ENCODE data around the gene ESM1.

Gene ESM1

DNA sequence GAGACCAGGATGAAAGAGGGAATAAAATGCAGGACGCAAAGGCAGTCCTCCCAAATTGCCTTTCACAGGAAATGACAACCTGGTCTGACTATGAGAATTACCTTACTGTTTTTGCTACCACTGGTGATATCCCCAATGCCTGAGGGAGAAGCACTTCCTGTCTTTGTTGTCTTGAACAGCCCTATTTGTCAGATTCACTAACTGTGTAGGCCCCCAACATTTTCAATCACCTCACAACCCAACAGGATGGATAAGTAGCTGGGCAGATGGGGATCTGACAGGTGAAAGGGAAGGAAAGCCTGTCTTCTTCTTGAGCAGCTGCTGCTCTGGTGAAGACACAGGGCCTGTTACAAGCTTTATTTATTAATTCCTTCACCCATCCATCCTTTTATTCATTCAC lies 9.7 kb downstream of the ESM1 start:
- no peak for DNase-seq

GRCh38 chr5:54969856-54970828 lies 15.3 kb downstream of the ESM1 start:
- DNase-seq = no peak

DNA sequence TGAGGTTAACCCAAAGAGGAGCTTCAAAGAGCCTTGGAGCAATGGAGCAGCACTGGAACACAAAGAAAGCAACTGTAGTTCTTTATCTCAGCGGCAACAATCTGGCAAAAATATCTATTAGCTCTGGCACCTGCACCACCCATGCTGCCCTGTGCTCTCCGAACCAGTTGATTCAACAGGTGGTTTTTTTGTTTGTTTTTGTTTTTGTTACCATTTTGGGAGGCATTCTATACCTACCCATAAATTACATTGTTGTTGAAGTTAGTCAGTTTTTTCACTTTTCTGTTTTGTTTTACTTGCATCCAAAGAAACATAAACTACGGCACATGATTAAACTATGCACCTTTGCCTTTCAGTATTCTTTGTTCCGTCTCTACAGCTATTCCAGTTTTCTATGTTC lies 16.2 kb downstream of the ESM1 start:
- no peak for DNase-seq

GRCh38 chr5:54965806-54966205 lies 19.6 kb downstream of the ESM1 start:
- no peak for DNase-seq

GRCh38 chr5:54964405-54964804 lies 21.0 kb downstream of the ESM1 start:
- no peak for DNase-seq

GRCh38 chr5:54959673-54960418 lies 25.5 kb downstream of the ESM1 start:
- DNase-seq = peak; percentile 26

DNA sequence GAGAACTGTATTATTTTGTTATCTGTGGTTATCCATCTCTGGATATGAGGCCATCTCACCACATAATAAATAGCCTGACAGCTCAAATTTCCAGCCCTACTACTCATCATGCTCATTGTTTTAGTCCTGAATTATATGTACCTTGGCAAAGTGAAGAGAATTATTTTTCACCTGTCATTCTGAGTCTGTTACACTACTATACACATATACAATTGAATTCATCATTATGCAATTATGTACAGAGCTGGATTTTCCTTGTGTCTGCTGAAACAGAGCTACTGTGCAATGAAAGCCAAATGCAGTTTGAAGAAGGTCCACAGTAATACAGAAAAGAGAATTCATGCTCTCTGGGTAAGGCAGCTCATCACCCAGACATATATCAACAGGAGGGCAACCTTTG lies 28.5 kb downstream of the ESM1 start:
- no peak for DNase-seq

DNA sequence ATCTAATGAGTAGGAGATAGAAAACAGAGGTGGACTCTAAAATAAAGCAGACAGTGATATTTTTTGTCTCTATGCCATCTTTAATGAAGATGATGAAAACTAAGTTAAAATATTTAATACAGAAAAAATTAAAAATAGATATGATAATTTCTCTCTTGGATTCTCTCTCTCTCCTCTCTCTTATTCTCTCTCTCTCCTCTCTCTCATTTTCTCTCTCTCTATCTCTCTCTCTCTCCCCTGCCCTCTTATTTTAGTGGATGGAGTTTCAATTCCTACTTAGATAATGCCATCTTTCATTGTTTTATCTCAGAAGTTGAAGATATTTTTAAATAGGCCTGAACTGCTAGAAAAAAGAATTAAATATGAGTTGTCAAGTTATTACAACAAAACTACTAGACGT lies 38.2 kb downstream of the ESM1 start:
- no peak for DNase-seq

GRCh38 chr5:54946306-54946819 lies 39.0 kb downstream of the ESM1 start:
- no peak for DNase-seq

DNA sequence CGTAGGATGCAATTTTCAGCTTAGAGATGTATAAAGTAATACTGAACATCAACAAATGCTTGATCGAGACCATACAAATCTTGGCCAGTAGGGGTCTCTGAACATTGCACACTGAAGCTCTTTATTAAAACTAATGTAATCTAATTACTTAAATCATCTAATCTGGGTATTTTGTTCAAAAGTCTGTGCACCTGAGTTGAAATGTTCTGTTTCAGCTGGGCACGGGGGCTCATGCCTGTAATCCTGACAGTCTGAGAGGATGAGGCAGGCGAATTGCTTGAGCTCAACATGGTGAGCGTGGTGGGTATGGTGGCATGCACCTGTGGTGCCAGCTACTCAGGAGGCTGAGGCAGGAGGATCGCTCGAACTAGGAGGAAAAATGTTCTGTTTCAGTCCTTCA lies 41.0 kb downstream of the ESM1 start:
- no peak for DNase-seq

- no peak for DNase-seq
Observed at GRCh38 chr5:54942064-54942778, 43.2 kb downstream of the ESM1 start.

- peak; percentile 33 for DNase-seq
Observed at GRCh38 chr5:54936201-54936600, 49.2 kb downstream of the ESM1 start.

GRCh38 chr5:54932789-54933188 lies 52.6 kb downstream of the ESM1 start:
- DNase-seq = no peak

DNA sequence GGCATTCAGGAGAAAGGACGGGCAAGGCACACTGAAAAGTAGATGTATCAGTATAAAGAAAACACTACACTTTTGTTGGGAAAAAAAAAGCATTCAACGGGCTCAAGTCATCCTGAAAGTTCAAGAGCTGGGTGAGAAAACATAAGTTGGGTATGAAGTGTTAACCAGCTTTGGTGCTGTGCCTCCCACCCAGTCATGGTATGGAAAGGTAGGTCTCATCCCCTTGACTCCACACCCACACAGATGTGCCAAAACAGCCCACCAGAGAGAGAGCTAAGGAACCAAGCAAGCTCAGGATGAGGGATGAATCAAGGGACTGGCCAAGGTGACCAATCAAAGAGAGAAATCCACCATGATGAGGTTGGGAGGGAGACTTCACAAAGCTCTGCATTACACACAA lies 54.7 kb downstream of the ESM1 start:
- no peak for DNase-seq

All from NCI-H748 treated with DMSO at 0.1 percent for 48 hours (cell line).